Body of pancreas (tissue), 4 donors: ENCODE results near the gene KCNJ10.

ENCODE experiments used
- CTCF ChIP-seq, 7 experiments: fragments of 450-650 bp in 4 of 7; fragments of 200-600 bp in 3 of 7; sonication (generic) in 3 of 7; IDR thresholded peaks; one replicate each; pipeline ENCODE4 v1.5.1; 2016 to 2019; ENCODE audit warnings: antibody characterized with exemption in 7 of 7
- POLR2A ChIP-seq, 3 donors: fragments of 450-650 bp; IDR thresholded peaks; one replicate each; pipeline ENCODE4 v1.6.1; 2016; ENCODE audit warnings: antibody characterized with exemption in 3 of 3, mild to moderate bottlenecking in 2 of 3

GRCh38 chr1:159993911-159994310, 76.0 kb downstream of the KCNJ10 start:
- TF ChIP-seq CTCF (IDR thresholded peaks at IDR 0.05): no peak
- TF ChIP-seq POLR2A (IDR thresholded peaks at IDR 0.05): no peak
